GM19193 (cell line): ENCODE measurements around the gene NGB.

Experiments used
- POLR2A ChIP-seq: IDR thresholded peaks from 4 replicates; pipeline ENCODE4 v1.6.1; 2011; ENCODE audit not compliant: insufficient read depth, insufficient read length; ENCODE audit errors: extremely low read depth

The NGB gene, protein sequence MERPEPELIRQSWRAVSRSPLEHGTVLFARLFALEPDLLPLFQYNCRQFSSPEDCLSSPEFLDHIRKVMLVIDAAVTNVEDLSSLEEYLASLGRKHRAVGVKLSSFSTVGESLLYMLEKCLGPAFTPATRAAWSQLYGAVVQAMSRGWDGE

DNA sequence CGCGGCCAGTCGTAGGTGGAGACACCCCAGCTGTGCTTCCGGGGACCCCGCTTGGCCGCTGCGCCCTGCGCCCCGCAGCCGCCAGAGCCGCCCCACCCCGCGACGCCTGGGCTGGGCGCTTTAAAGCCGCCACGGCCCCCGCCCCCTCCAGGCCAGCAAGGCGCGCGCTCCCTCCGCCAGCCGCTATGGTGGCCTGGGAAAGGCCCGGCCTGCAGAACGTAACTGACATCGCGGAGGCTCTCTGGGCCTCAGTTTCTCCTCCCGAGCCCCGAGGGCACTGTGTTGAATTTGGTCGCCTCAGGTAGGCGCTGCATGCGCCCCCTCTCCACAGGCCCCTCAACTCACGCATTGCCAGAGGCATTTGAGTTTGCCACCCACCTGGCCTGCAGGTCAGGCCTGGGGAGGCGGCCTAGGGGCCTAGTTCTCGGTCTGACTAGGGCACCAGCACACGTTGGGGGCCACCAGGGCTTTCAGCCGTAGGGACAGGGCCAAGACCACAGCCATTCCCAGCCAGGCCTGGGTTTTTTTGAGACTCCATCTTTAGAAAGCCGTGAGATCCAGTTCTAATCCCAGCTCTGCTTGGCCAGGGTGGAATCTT, at the start of gene NGB:
Gene NGB, minus strand, starts transcription at position 94 of the 598 bp plus-strand sequence. CDS start 269 bp downstream, outside the sequence.
- no peak for TF ChIP-seq POLR2A

DNA sequence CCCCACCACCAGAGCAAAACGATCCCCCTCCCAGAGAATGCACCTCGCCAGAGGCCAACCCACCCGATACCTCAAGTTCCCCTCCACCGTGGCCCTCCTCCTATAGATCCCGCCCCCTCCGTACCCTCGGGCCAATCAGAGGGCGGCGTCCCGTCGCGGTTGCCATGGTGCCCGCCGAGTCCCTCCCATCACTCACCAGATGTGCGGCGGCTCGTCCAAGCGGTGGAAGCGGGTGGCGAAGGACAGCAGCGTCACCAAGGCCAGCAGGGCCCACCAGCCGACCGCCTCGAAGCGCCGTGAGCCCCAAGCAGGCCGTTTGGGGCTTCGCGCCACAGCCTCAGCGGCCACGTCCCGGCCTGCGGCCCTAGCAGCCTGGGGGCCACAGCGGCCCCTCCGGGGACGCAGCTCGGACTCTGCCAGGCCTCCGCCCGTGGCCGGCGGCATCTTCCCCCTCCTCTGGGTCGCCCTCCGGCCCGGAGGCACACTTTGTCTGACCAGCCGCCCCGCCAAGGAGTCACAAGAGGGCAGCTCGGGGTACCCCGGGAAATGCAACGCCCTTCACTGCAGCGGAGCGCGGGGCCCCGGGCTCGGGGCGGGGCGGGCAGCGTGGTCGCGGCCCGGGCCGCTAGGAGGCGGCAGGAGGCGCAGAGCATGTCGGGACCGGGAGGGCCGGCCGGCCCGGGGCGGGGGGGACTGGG, 49.4 kb upstream of the NGB start, which contains the start of gene POMT2:
Gene POMT2, minus strand, starts transcription at position 646 of the 698 bp plus-strand sequence. Its CDS starts 202 bp downstream, at position 444.
- peak; percentile 9 for TF ChIP-seq POLR2A

DNA sequence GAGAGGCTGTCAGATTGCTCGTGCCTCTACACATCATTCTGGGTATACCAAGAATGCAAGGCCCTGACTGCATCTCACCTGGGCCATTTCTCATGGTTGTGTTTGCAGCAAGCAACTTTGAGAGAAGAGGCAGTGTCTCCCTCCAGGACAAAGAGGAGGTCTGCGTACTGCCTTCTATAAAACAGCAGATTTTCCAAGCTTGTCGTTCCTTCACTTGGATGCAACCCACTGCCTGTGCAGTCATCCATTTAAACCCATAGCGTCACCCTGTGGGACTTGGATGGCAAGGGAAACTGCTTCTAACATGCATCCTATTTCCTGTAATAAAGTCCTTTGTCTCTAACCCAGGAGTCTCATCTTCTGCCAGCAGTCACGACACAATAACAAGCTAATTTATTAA, 48.4 kb upstream of the NGB start:
- no peak for TF ChIP-seq POLR2A

DNA sequence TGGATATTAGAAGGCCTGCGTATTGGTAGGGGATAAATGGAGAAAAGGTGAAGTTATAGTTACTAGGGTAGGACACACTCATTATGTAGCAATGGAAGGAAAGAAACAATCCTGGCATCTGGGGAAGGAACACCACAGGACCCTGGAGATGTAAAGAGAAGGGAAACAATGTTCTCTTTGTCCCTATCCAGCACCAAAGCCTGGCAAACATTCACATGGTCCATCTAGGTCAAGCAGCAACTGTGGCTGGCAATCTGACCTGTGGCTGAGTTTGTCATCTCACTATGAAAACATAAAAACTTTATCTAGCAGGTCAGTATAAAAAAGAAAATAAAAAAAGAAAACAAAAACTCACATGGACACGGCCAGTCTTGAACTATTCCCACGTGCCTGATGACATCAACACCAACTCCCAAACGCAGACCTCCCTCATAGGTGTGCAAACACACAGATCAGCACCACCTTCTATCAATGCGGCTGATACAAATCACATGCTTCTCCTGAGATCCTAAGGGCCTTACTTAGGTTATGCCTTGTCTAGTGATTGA, 47.1 kb upstream of the NGB start:
- no peak for TF ChIP-seq POLR2A

DNA sequence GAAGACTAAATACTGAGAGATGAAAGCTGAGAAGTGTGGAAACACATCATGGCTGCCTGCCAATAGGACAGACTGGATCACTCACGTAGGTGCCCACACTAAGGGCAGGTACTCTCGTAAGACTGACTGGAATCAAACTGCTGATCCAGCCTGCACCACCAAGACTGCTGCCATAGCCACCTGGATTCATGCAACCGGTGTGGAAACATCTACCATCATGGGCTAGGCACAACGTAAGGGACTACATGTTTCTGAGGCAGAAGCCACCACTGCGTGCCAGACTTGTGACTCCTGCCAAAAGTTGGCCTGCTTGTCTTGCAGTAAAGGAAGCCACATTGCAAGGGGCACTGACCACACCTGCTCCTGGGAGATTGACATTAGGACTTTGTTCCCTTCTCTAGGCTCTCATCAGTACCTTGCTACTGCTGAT, 45.9 kb upstream of the NGB start:
- no peak for TF ChIP-seq POLR2A

DNA sequence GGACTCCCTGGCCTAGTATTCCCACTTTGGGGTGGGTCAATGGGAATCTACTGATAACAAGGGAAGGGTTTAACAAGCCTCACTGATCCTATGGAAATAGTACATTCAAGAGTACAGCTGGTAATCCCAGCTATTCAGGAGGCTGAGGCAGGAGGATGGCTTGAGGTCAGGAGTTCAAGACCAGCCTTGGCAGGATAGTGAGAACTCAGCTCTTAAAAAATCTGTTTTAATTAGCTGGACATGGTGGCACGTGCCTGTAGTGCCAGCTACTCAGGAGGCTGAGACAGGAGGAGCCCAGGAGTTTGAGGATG, 45.1 kb upstream of the NGB start:
- no peak for TF ChIP-seq POLR2A

DNA sequence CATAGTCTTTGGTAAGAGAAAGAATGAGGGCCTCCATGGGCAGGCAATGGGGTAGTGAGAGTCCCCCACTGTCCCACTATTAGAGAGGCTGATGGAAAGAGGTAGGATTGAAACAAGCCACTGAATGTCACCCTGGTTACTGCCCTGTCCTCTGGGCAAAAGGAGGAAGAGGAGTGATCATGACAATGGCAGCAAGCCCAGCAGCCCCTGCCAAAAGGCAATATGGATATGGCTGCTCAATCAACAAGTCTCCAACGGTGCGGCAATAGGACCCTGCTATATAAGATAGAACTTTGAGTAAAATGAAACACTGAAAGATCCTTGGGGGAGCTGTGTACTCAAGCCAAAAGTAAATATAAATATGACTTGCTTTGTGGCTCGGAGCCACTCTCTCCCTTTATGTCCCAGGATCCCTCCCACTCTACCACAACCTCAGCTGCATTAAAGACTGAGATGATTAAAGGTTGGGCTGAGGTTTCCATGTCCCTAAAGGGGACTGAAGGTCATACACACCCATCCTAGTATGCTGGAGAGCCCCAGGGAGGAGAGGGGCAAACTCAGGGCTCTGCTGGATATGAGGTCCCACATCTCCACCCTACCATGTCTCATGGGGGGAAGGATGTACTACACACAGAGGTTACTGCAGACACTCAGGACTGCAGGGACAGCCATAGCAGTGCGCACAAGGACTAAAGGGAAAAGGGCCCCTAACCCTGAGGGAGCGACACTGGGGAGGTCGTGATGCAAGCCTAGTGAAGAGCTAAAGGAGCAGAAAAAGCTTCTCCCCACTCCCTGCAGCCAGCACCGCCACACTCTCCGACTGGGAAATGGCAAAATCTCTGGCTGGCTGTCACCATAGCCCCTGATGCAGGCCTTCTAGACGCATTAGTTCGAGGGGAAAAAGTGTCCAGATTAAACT, 43.8 kb upstream of the NGB start:
- TF ChIP-seq POLR2A = no peak

DNA sequence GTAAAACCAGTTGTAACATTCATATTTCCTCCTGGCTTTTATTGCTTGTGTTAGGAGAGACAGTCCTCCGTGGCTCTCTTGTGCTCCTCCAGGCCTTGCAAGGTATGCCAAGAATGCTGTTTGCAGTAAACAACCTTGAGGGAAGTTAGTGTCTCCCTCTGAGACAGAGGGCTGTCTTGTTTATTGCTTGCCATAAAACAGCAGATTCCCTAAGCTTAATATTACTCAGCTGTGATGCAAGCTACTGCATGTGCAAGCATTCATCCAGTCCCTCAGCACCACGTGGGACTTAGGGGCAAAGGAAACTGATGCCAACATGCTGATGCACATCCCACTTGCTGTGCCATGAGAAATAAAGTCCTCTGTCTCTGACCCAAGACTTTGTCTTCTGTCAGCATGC, 43.0 kb upstream of the NGB start:
- TF ChIP-seq POLR2A = no peak

DNA sequence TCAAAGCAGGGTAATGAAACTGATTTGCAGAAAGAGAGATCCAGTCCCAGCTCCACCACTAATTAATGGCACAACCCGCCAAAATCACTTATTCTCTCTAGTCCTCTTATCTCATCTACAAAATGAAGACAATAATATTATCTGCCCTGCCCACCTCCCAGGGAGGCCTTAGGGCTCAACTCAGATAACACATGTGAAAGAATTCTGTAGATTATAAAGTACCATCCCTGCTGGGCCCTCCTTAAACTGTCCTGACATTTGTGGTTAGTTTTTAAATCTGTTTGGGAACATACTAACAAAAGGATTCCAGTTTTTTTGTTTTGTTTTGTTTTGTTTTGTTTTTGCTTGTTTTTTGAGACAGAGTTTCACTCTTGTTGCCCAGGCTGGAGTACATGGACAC, 42.4 kb upstream of the NGB start:
- no peak for TF ChIP-seq POLR2A

DNA sequence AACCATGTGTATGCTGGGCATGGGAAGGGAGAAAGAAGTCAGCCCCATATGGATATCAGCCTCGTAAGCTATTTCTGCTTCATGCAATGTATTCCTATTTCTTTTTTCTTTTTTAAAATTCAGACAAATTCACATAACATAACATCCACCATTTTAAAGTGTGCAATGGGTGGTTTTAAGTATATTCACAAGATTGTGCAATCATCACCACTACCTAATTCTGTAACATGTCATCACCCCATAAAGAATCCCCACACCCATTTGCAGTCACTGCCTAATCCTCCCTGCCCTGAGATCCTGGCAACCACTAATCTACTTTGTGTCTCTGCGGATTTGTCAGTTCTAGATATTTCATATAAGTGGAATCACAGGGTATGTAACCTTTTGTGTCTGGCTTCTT, 40.2 kb upstream of the NGB start:
- TF ChIP-seq POLR2A = no peak

DNA sequence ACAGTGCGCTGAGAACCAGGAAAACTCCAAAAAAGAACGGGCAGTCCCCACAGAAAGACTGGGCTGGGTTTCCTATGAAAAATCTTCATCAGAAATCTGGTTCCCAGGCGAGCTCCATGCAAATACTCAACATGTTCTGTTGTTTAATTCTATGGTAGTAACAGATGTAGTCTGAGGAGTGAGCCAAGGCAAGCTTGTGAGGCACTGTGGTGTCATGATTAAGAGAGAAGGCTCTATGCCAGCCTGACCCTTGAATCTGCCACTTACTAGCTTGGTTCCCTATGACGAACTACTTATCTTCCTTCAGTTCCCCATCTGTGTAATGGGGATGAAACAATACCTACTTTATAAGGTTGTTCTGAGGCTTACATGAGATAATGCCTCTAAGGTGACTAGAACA, 39.0 kb upstream of the NGB start:
- TF ChIP-seq POLR2A = no peak

DNA sequence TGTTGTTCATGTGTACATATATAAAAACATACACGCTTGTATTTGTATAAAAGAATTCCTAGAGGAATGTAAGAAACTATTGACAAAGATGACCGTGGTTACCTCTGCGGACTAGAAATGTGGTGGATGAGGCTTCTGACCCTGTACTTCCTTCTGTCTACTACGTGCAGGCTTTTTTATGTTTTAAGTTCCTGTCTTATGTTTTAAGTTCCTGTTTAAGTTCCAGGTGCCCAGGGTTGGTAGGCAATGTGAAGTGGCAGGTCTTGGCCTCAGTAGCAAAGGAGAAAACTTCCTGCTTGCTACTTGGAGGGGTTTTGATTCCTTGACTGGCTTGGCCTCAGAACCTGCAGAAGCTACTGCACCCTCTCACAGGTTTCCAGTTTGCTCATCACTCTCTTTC, 38.1 kb upstream of the NGB start:
- TF ChIP-seq POLR2A = no peak

DNA sequence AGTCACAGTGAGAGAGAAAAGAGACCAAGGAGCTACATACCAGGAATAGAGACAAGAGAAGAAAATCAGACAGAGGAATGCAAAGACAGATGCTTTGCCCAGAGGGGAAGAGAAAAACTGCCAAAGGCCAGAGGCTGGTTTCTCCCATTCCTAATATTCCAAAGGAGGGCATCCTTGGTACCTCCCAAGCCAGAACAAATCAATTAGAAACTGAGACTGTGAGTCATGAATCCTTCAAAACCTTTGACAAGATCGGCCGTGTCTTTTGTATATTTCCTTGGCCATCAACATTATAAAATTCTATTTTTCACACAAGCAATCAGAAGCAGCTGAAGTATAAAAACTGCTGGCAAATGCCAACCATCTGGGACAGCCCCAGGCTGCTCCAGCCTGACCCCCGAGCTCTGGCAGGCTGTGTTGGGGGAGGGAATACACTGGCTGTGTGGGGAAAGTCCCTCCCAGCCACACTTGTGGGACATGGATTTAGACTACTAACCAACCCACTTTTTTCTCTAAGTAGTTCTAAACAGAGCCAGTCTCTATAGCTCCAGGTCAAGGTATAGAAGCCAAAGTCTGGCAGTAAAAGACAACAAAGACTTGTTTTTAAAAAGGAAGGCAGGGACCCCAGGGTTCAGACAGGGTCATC, 36.0 kb upstream of the NGB start:
- TF ChIP-seq POLR2A = no peak

DNA sequence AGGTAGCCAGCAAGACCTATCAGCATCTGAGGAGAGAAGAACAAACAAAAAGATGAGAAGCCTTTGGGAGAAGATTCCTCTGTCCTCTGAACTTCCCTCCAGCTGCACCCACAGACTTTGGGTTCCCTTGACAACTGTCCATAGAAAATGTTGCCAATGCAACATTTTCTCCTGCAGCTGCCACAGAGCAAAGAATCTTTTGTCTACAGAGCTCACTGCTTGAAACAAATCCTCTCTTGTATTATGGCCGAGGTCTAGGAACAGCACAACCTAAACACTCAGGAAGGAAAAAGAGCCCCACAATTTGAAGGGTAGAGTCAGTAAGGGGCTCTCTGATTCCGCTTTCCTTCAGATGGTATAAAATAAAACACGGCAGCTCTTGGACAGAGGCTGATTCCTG, 35.4 kb upstream of the NGB start:
- no peak for TF ChIP-seq POLR2A

DNA sequence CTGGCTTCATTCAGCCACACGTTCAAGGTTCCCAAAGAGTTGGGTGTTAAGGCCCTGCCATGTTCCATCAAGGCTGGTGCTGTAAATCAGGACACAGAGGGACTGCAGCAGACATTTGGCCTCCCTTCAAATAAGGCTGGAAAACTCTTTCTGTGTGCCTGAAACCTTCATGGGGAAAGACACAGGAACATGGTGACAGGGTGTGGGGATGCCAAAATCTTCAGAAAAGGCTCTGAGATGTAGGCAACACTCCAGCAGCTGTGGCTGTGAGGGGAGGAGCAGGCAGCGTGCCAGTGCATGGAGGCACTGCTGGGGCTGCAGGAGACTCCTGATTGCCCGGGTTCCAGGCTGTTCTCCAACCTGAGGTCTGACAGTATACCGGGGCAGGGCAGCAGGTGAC, 34.7 kb upstream of the NGB start:
- TF ChIP-seq POLR2A = no peak

DNA sequence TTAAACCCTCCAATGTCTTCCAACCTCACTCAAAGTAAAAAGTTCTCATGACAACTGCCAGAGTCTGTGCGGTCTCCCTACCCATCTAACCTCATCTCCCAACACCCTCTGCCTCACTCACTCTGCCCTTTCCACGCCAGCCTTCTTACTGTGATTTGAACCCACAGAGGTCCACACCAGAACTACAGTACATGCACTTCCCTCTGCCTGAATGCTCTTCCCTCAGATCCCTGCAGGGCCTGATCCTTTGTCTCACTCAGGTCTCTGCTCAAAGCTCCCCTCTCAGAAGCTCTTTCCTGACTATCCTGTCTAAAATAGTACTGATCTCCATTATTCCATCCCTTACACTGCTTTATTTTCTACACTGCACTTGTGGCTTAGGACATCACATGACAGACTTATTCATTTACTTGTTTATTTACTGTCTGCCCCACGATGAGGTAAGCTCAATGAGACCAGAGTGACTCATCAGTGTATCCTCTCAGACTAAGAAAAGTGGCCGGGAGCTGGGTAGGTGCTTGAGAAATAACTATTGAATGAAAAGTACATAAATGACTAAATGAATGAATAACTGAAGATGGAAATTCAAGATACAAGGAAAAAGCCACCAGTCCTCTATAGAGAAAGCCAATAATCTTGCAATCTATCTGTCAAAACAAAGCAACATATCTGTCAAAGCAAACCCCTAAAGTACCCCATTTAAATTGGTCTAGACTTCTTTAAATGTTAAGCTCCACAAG, 32.6 kb upstream of the NGB start:
- TF ChIP-seq POLR2A = no peak
